Measurements from ENCODE around the gene SAP30BP. TPM values are rescaled to one million over a fixed set of nuclear protein-coding genes. Genes with fewer than 3 reads are reported as not detected.

The SAP30BP gene
- total and polyA plus RNA-seq, 10 of the 15 experiments (the other 5 are each of a cell fraction or from before 2014, with no cell fraction given), result 57.9 to 166 (median 94.5) TPM

DNA sequence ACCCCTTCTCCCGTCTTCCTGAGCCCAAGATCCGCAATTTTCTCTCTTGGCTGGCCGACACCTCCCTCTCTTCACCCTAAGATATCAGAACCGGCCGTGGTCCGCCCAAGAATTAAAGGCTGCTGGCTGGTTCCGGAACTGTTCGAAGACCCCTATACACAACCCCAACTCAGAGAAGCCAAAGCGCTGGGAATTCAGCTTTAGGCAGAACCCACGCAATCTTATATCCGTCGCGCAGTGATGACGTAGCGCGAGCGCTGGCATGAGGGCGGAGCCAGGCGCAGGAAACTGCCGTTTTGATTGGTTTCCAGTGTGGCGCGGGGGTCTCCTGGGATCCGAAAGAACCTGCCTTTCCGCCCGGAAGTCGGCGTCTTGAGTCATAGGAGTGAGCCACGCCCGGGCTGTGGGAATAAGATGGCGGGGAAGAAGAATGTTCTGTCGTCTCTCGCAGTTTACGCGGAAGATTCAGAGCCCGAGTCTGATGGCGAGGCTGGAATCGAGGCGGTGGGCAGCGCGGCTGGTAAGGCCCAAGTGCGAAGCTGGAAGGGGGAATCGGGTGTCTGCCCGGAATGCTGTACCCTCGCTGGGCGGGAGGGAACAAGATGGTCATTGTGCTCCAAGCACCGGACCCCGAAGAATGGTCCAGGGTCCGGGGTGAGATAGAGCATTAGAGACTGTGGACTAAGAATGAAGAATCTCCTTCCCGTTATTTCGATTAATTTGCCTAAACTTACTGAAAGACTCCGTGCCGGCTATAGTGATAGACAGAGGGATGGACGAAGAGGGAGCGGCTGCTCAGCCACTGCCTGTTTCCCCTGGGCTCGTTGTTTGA lies at the start of gene SAP30BP, which contains the start of gene RECQL5 (continued):
- TF ChIP-seq SPI1 (IDR thresholded peaks at IDR 0.05; ENCODE audit: borderline replicate concordance, insufficient read depth, low read depth, low read length) (no peak), RELB (IDR thresholded peaks at IDR 0.05; ENCODE audit: low read depth) (peak; percentile 100), CREM (IDR thresholded peaks at IDR 0.05; ENCODE audit: low read depth) (peak; percentile 99), TBL1XR1 (IDR thresholded peaks at IDR 0.05; ENCODE audit: low read depth, low read length) (0 out of 2 replicates have a peak, but pooled peaks have one; percentile 26), NKRF (conservative IDR thresholded peaks at IDR 0.05) (peak; percentile 20; the same call in 1 of the 2 replicates), RBBP5 (conservative IDR thresholded peaks at IDR 0.05) (no peak), TCF12 (IDR thresholded peaks at IDR 0.05; ENCODE audit: low read depth, low read length) (0 out of 2 replicates have a peak, but pooled peaks have one; percentile 11), SMAD5 (IDR thresholded peaks at IDR 0.05; ENCODE audit: low read depth) (peak; percentile 74; the same call in 1 of the 2 replicates), EP300 (IDR thresholded peaks at IDR 0.05; ENCODE audit: borderline replicate concordance in 1 of 2, control insufficient read depth in 1 of 2, low read depth in 2 of 2, low read length in 2 of 2) (peak in 1 of 2 experiments; percentile 24; a peak in 1 of 4 replicates), JUND (IDR thresholded peaks at IDR 0.05; ENCODE audit: low read depth, low read length) (no peak), IRF3 (IDR thresholded peaks at IDR 0.05) (no peak), KLF5 (IDR thresholded peaks at IDR 0.05; ENCODE audit: partially characterized antibody) (peak; percentile 68)
- TF ChIP-seq, protein P1, sequence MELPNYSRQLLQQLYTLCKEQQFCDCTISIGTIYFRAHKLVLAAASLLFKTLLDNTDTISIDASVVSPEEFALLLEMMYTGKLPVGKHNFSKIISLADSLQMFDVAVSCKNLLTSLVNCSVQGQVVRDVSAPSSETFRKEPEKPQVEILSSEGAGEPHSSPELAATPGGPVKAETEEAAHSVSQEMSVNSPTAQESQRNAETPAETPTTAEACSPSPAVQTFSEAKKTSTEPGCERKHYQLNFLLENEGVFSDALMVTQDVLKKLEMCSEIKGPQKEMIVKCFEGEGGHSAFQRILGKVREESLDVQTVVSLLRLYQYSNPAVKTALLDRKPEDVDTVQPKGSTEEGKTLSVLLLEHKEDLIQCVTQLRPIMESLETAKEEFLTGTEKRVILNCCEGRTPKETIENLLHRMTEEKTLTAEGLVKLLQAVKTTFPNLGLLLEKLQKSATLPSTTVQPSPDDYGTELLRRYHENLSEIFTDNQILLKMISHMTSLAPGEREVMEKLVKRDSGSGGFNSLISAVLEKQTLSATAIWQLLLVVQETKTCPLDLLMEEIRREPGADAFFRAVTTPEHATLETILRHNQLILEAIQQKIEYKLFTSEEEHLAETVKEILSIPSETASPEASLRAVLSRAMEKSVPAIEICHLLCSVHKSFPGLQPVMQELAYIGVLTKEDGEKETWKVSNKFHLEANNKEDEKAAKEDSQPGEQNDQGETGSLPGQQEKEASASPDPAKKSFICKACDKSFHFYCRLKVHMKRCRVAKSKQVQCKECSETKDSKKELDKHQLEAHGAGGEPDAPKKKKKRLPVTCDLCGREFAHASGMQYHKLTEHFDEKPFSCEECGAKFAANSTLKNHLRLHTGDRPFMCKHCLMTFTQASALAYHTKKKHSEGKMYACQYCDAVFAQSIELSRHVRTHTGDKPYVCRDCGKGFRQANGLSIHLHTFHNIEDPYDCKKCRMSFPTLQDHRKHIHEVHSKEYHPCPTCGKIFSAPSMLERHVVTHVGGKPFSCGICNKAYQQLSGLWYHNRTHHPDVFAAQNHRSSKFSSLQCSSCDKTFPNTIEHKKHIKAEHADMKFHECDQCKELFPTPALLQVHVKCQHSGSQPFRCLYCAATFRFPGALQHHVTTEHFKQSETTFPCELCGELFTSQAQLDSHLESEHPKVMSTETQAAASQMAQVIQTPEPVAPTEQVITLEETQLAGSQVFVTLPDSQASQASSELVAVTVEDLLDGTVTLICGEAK (IDR thresholded peaks at IDR 0.05; ENCODE audit: borderline replicate concordance), result peak; percentile 95
- TF ChIP-seq, protein P2, sequence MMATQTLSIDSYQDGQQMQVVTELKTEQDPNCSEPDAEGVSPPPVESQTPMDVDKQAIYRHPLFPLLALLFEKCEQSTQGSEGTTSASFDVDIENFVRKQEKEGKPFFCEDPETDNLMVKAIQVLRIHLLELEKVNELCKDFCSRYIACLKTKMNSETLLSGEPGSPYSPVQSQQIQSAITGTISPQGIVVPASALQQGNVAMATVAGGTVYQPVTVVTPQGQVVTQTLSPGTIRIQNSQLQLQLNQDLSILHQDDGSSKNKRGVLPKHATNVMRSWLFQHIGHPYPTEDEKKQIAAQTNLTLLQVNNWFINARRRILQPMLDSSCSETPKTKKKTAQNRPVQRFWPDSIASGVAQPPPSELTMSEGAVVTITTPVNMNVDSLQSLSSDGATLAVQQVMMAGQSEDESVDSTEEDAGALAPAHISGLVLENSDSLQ (IDR thresholded peaks at IDR 0.05), result peak; percentile 42; the same call in 1 of the 2 replicates
- TF ChIP-seq, protein P3, sequence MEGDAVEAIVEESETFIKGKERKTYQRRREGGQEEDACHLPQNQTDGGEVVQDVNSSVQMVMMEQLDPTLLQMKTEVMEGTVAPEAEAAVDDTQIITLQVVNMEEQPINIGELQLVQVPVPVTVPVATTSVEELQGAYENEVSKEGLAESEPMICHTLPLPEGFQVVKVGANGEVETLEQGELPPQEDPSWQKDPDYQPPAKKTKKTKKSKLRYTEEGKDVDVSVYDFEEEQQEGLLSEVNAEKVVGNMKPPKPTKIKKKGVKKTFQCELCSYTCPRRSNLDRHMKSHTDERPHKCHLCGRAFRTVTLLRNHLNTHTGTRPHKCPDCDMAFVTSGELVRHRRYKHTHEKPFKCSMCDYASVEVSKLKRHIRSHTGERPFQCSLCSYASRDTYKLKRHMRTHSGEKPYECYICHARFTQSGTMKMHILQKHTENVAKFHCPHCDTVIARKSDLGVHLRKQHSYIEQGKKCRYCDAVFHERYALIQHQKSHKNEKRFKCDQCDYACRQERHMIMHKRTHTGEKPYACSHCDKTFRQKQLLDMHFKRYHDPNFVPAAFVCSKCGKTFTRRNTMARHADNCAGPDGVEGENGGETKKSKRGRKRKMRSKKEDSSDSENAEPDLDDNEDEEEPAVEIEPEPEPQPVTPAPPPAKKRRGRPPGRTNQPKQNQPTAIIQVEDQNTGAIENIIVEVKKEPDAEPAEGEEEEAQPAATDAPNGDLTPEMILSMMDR (IDR thresholded peaks at IDR 0.05 in 2 of 3, conservative IDR thresholded peaks at IDR 0.05 in 1 of 3; ENCODE audit: control insufficient read depth in 2 of 3, extremely low read depth in 1 of 3, insufficient read depth in 1 of 3, low read depth in 3 of 3, low read length in 3 of 3), result no peak
